Gastroesophageal sphincter (tissue), 3 donors: ENCODE data around the gene ACSF3.

Source experiments
- CTCF ChIP-seq, 4 experiments: fragments of 200-600 bp in 2 of 4; fragments of 450-650 bp in 2 of 4; sonication (generic) in 1 of 4; IDR thresholded peaks; one replicate each; pipeline ENCODE4 v1.5.1; 2017 to 2019; ENCODE audit warnings: antibody characterized with exemption in 4 of 4, mild to moderate bottlenecking in 2 of 4, moderate library complexity in 2 of 4
- POLR2A ChIP-seq, 2 donors: fragments of 450-650 bp; IDR thresholded peaks; one replicate each; pipeline ENCODE4 v1.6.1; 2017; ENCODE audit warnings: antibody characterized with exemption in 2 of 2, mild to moderate bottlenecking in 2 of 2, moderate library complexity in 1 of 2

- TF ChIP-seq POLR2A (IDR thresholded peaks at IDR 0.05): no peak
- TF ChIP-seq CTCF (IDR thresholded peaks at IDR 0.05): no peak
Measured at GRCh38 chr16:89116341-89117226, 22.9 kb downstream of the ACSF3 start.
